GM13976 (cell line): ENCODE data around the gene SPTBN5.

Experiments used
- DNase-seq: peaks from one replicate; pipeline ENCODE4 v3.0.0; 2012; ENCODE audit warnings: low spot score
- CTCF ChIP-seq: IDR thresholded peaks from 2 replicates; pipeline ENCODE4 v1.5.1; 2012; ENCODE audit warnings: borderline replicate concordance, mild to moderate bottlenecking; ENCODE audit not compliant: insufficient read depth; ENCODE audit errors: extremely low read depth, missing control alignments, control extremely low read depth
- in situ Hi-C: fragments of 300-500 bp; cut with MboI; formaldehyde crosslinking; loops from one replicate; pipeline ENCODE4 v1.12.0; 2022; ENCODE audit warnings: low sequenced_read_pairs, mixed read lengths, inconsistent platforms; ENCODE audit not compliant: unreplicated experiment

Gene SPTBN5

GRCh38 chr15:41871175-41871905 is 22.5 kb downstream of the SPTBN5 start:
- in situ Hi-C loops: no loop called here
- no peak for DNase-seq
- no peak for TF ChIP-seq CTCF

- in situ Hi-C loops: no loop called here
- no peak for TF ChIP-seq CTCF
- no peak for DNase-seq
Observed at GRCh38 chr15:41870689-41871081, 23.2 kb downstream of the SPTBN5 start.

GRCh38 chr15:41869770-41870688 is 23.8 kb downstream of the SPTBN5 start:
- in situ Hi-C loops: no loop called here
- TF ChIP-seq CTCF: no peak
- no peak for DNase-seq

- in situ Hi-C loops: no loop called here
- no peak for TF ChIP-seq CTCF
- DNase-seq: no peak
Observed at GRCh38 chr15:41868321-41868720, 25.5 kb downstream of the SPTBN5 start.

GRCh38 chr15:41866872-41867579 is 26.8 kb downstream of the SPTBN5 start:
- no peak for TF ChIP-seq CTCF
- no peak for DNase-seq
- in situ Hi-C loops: no loop called here

- in situ Hi-C loops: no loop called here
- no peak for TF ChIP-seq CTCF
- no peak for DNase-seq
Observed at GRCh38 chr15:41866263-41866703, 27.6 kb downstream of the SPTBN5 start.
